ENCODE measurements around the gene CCDC197. TPM values are rescaled to one million over a fixed set of nuclear protein-coding genes. Genes with fewer than 3 reads are reported as not detected.

Gene CCDC197
- total RNA-seq, 2 experiments from 2014 or later: not detected

GRCh38 chr14:94042433-94043091 lies 45.5 kb downstream of the CCDC197 start:
- no TSS peak for BruUV-seq (replicated peaks)

GRCh38 chr14:94043111-94043755 lies 46.1 kb downstream of the CCDC197 start:
- H3K9me3 ChIP-seq (ENCODE audit: low read length): no peaks in the 10 kb centered on the region
- H3K4me1 ChIP-seq (ENCODE audit: insufficient read depth, low read length, poor library complexity, severe bottlenecking): no peaks in the 10 kb centered on the region
- H3K4me3 ChIP-seq (ENCODE audit: low read depth, low read length, poor library complexity, severe bottlenecking): no peak overlapping the region
- DNase-seq (ENCODE audit: low spot score): no peak
- intact Hi-C loops (cut with micrococcal nuclease; ENCODE audit: unreplicated experiment): no loop called here
- H3K4me2 ChIP-seq (ENCODE audit: low read length): no peak overlapping the region
- no TSS peak for BruUV-seq (replicated peaks)
- ChIA-PET POLR2A (no interaction called here), CTCF (ENCODE audit: unreplicated experiment) (no interaction called here)
- peaks cover 13% of the 10 kb centered on the region; the same call in 1 of the 2 replicates for H3K36me3 ChIP-seq (ENCODE audit: insufficient read depth, low read length)
- H3K27ac ChIP-seq (ENCODE audit: low read depth, low read length, poor library complexity, severe bottlenecking): no peak overlapping the region
- no peak overlapping the region for H2AFZ ChIP-seq (ENCODE audit: low read length)
- H4K20me1 ChIP-seq (ENCODE audit: insufficient read depth, low read length): no peaks in the 10 kb centered on the region
- no peak for TF ChIP-seq EZH2phosphoT487 (IDR thresholded peaks at IDR 0.05; ENCODE audit: borderline replicate concordance, low read depth, low read length)
- TF ChIP-seq CTCF (conservative IDR thresholded peaks at IDR 0.05; ENCODE audit: low read length): no peak
- H3K9me2 ChIP-seq (ENCODE audit: insufficient read depth, low read length): no peaks in the 10 kb centered on the region
- H3K79me2 ChIP-seq (ENCODE audit: insufficient read depth, low read depth, low read length): no peaks in the 10 kb centered on the region

More at GRCh38 chr14:94042433-94043091, 45.5 kb downstream of the CCDC197 start:
- no peak for DNase-seq (ENCODE audit: low spot score)
- no peaks in the 10 kb centered on the region for H3K79me2 ChIP-seq (ENCODE audit: insufficient read depth, low read depth, low read length)
- CTCF ChIA-PET (ENCODE audit: unreplicated experiment): no interaction called here
- H3K9me3 ChIP-seq (ENCODE audit: low read length): no peaks in the 10 kb centered on the region
- no peak overlapping the region for H3K27ac ChIP-seq (ENCODE audit: low read depth, low read length, poor library complexity, severe bottlenecking)
- H3K4me2 ChIP-seq (ENCODE audit: low read length): no peak overlapping the region
- no peak overlapping the region for H3K4me3 ChIP-seq (ENCODE audit: low read depth, low read length, poor library complexity, severe bottlenecking)
- no peaks in the 10 kb centered on the region for H3K4me1 ChIP-seq (ENCODE audit: insufficient read depth, low read length, poor library complexity, severe bottlenecking)
- no peaks in the 10 kb centered on the region for H4K20me1 ChIP-seq (ENCODE audit: insufficient read depth, low read length)
- TF ChIP-seq CTCF (conservative IDR thresholded peaks at IDR 0.05; ENCODE audit: low read length): no peak
- no peak for TF ChIP-seq EZH2phosphoT487 (IDR thresholded peaks at IDR 0.05; ENCODE audit: borderline replicate concordance, low read depth, low read length)
- H3K9me2 ChIP-seq (ENCODE audit: insufficient read depth, low read length): no peaks in the 10 kb centered on the region
- intact Hi-C loops (cut with micrococcal nuclease; ENCODE audit: unreplicated experiment): no loop called here
- no peak overlapping the region for H2AFZ ChIP-seq (ENCODE audit: low read length)
- H3K36me3 ChIP-seq (ENCODE audit: insufficient read depth, low read length): peaks cover 8% of the 10 kb centered on the region; the same call in 1 of the 2 replicates
- POLR2A ChIA-PET: no interaction called here

All from OCI-LY7 (cell line).